ENCODE results near the gene RAVER2. TPM values are rescaled to one million over a fixed set of nuclear protein-coding genes. Genes with fewer than 3 reads are reported as not detected.

RAVER2 gene
- total and polyA plus RNA-seq, 2 donors (not counting 3 experiments of a cell fraction or from before 2014, with no cell fraction given), result 6.0 to 13.9 TPM

DNA sequence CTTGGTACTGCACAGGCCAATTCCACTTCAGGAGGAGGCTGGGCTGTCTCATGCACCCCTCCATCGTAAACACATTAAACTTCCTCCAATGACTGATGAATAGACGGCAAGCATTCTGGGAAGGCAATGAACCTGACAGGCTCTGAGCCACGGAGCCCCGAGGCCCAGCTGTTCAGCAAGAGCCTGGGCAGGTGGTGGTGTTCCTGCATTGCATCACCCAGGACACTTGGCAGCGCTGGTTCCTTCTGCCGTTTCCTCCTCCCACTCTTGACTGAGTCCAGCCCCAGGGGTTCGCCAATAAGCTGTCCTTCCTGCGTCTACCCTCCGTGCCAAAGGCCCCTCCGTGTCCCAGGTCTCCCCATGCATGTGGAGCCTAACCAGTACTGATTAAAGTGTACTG lies 111.7 kb downstream of the RAVER2 start:
- no peak overlapping the region for H2AFZ ChIP-seq (ENCODE audit: low read depth, low read length)
- H3K9me1 ChIP-seq (replicated peaks; ENCODE audit: control insufficient read depth, extremely low read depth, insufficient read depth, low read length), result no peaks in the 10 kb centered on the region
- no peak overlapping the region for H3K27ac ChIP-seq (ENCODE audit: insufficient read depth, low read depth, low read length)
- FAIRE-seq (no peak), DNase-seq (ENCODE audit: low read depth, low spot score) (no peak)
- no peaks in the 10 kb centered on the region for H4K20me1 ChIP-seq (replicated peaks; ENCODE audit: control insufficient read depth, extremely low read depth, insufficient read depth, low read length)
- dilution Hi-C loops (cut with MboI; ENCODE audit: extremely low pct_ligation_motif_present, low sequenced_read_pairs), result no loop called here
- H3K4me2 ChIP-seq (ENCODE audit: insufficient read depth, low read length), result no peak overlapping the region
- intact Hi-C loops (cut with micrococcal nuclease), result no loop called here
- H3K79me2 ChIP-seq (ENCODE audit: control insufficient read depth, insufficient read depth, low read length), result no peaks in the 10 kb centered on the region
- ChIA-PET CTCF (interaction anchor here (1.0 kb wide), 1 partner anchor 106 kb away, joined by 3 read pairs; no protein-coding TSS in a partner anchor), POLR2A (no interaction called here)
- no peak for TF ChIP-seq CTCF (IDR thresholded peaks at IDR 0.05; ENCODE audit: extremely low read depth in 1 of 2, insufficient read depth in 1 of 2, low read depth in 1 of 2, low read length in 2 of 2)
- TF ChIP-seq, protein P1, sequence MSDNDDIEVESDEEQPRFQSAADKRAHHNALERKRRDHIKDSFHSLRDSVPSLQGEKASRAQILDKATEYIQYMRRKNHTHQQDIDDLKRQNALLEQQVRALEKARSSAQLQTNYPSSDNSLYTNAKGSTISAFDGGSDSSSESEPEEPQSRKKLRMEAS (IDR thresholded peaks at IDR 0.05; ENCODE audit: insufficient read depth, insufficient read length), result no peak
- no peak for TF ChIP-seq POLR2A (IDR thresholded peaks at IDR 0.05; ENCODE audit: low read depth, low read length)
- no peak for TF ChIP-seq MYC (IDR thresholded peaks at IDR 0.05; ENCODE audit: low read depth, low read length)
- no peak for TF ChIP-seq JUN (IDR thresholded peaks at IDR 0.05; ENCODE audit: borderline replicate concordance, insufficient read depth, insufficient read length, low read depth)
- no peak for TF ChIP-seq POLR2AphosphoS5 (IDR thresholded peaks at IDR 0.05; ENCODE audit: insufficient read depth, low read depth, low read length)
- TF ChIP-seq GATA2 (IDR thresholded peaks at IDR 0.05; ENCODE audit: insufficient read depth, insufficient read length, low read depth, low read length), result no peak
- no peak for TF ChIP-seq FOS (IDR thresholded peaks at IDR 0.05; ENCODE audit: borderline replicate concordance, insufficient read depth, low read length)
- no peak for TF ChIP-seq EZH2 (IDR thresholded peaks at IDR 0.05; ENCODE audit: borderline replicate concordance, low read depth, low read length, severe bottlenecking)
- H3K9me3 ChIP-seq (replicated peaks; ENCODE audit: control insufficient read depth, insufficient read depth, low read length), result no peaks in the 10 kb centered on the region
- BruUV-seq (replicated peaks), result no TSS peak
- no peaks in the 10 kb centered on the region for H3K4me1 ChIP-seq (ENCODE audit: control insufficient read depth, extremely low read depth, insufficient read depth, low read length)
- H3K36me3 ChIP-seq (ENCODE audit: control insufficient read depth in 2 of 2, extremely low read depth in 1 of 2, insufficient read depth in 2 of 2, low read length in 2 of 2), result peaks cover 16 to 47% of the 10 kb centered on the region in 2 experiments
- no peak overlapping the region for H3K9ac ChIP-seq (replicated peaks; ENCODE audit: extremely low read depth, insufficient read depth, low read length)
- no peak overlapping the region for H3K4me3 ChIP-seq (replicated peaks in 1 of 3; ENCODE audit: insufficient read depth in 1 of 3, low read depth in 1 of 3, low read length in 3 of 3)
- H3K27me3 ChIP-seq (ENCODE audit: control insufficient read depth in 2 of 2, insufficient read depth in 2 of 2, low read length in 2 of 2), result no peaks in the 10 kb centered on the region
